Hepatocyte (in vitro differentiated cells): ENCODE measurements around the gene LDLRAD4. TPM values are rescaled to one million over a fixed set of nuclear protein-coding genes. Genes with fewer than 3 reads are reported as not detected.

ENCODE experiments used
- DNase-seq: peaks from one replicate; pipeline ENCODE4 v3.0.0-alpha.2; 2016; ENCODE audit warnings: low spot score
- H2AFZ ChIP-seq: fragments of 200-600 bp; sonication (generic); 2 replicates; pipeline ENCODE4 v1.6.0; 2016; ENCODE audit warnings: antibody characterized with exemption, mild to moderate bottlenecking
- H3K27ac ChIP-seq: fragments of 200-600 bp; sonication (generic); 2 replicates; pipeline ENCODE4 v1.5.1; 2016; ENCODE audit warnings: mild to moderate bottlenecking
- H3K27me3 ChIP-seq: fragments of 200-600 bp; sonication (generic); 2 replicates; pipeline ENCODE4 v1.6.1; 2016
- H3K36me3 ChIP-seq: fragments of 200-600 bp; sonication (generic); replicated peaks from 2 replicates; pipeline ENCODE4 v1.5.1; 2016; ENCODE audit warnings: low read depth; ENCODE audit not compliant: insufficient read depth
- H3K4me1 ChIP-seq: fragments of 200-600 bp; sonication (generic); 2 replicates; pipeline ENCODE4 v1.5.1; 2016; ENCODE audit warnings: mild to moderate bottlenecking, moderate library complexity; ENCODE audit not compliant: insufficient read depth
- H3K4me2 ChIP-seq: fragments of 200-600 bp; sonication (generic); 2 replicates; pipeline ENCODE4 v1.6.0; 2016
- H3K4me3 ChIP-seq: fragments of 200-600 bp; sonication (generic); 2 replicates; pipeline ENCODE4 v1.5.1; 2016; ENCODE audit warnings: mild to moderate bottlenecking
- H3K79me2 ChIP-seq: fragments of 200-600 bp; sonication (generic); 2 replicates; pipeline ENCODE4 v1.6.0; 2017; ENCODE audit warnings: mild to moderate bottlenecking
- H3K9me2 ChIP-seq: fragments of 200-600 bp; sonication (generic); replicated peaks from 2 replicates; pipeline ENCODE4 v1.6.0; 2017; ENCODE audit warnings: mild to moderate bottlenecking; ENCODE audit not compliant: insufficient read depth
- H3K9me3 ChIP-seq: fragments of 200-600 bp; sonication (generic); 2 replicates; pipeline ENCODE4 v1.5.1; 2016; ENCODE audit warnings: low read depth, mild to moderate bottlenecking
- H4K20me1 ChIP-seq: fragments of 200-600 bp; sonication (generic); 2 replicates; pipeline ENCODE4 v1.6.0; 2016; ENCODE audit warnings: mild to moderate bottlenecking; ENCODE audit not compliant: insufficient read depth, poor library complexity, severe bottlenecking
- EZH2 ChIP-seq: fragments of 200-600 bp; sonication (generic); IDR thresholded peaks from 2 replicates; pipeline ENCODE4 v1.6.1; 2016; ENCODE audit warnings: antibody characterized with exemption, mild to moderate bottlenecking, borderline replicate concordance
- EZH2phosphoT487 ChIP-seq: fragments of 200-600 bp; sonication (generic); IDR thresholded peaks from one replicate; pipeline ENCODE4 v1.6.1; 2018; ENCODE audit warnings: antibody characterized with exemption, mild to moderate bottlenecking, low read depth, moderate library complexity; ENCODE audit not compliant: unreplicated experiment, severe bottlenecking
- WGBS: methylation state at CpG from one replicate; pipeline ENCODE4 v1.1.6; 2016; ENCODE audit warnings: low lambda C conversion rate; ENCODE audit errors: missing lambda C conversion rate; 5-methylcytosine and 5-hydroxymethylcytosine counted together
- polyA plus RNA-seq: library from polyadenylated mRNA; unstranded; fragments of >200 nt; fragmentation: Nextera tagmentation; extraction: Ambion mirVana; gene quantifications from 2 replicates; pipeline ENCODE4 v1.2.1, GENCODE V29; 2016
- total RNA-seq: library from RNA; depleted of rRNA; stranded (reverse); fragments of >200 nt; gene quantifications from 2 replicates; pipeline ENCODE4 v1.2.3, GENCODE V29; 2014
- TF ChIP-seq, protein P1 (sequence below): fragments of 200-600 bp; sonication (generic); IDR thresholded peaks from 2 replicates; pipeline ENCODE4 v1.5.1; 2016; ENCODE audit warnings: antibody characterized with exemption, mild to moderate bottlenecking; ENCODE audit not compliant: poor library complexity

Gene LDLRAD4
- total and polyA plus RNA-seq, 2 experiments from 2014 or later: 15.1 to 29.0 TPM

DNA sequence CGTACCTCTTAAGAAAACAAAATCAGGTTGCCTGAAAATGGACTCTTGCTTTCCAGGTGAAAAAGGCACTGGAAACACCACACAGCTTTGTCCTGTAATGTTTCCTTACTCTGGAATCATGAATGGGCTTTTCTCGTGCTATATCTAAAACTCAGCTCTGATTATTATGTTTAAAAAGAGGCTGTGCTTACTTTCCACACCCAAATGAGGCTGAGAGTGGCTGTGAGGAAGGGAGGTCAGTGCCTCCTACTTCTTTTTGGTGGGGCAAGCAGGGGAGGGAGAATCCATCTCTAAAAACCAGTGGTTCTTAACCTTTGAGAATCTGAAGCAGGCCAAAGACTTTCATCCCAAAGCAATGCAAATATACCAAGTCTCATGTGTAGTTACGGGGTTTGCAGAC lies 359.2 kb downstream of the LDLRAD4 start:
- Histone ChIP-seq H3K27ac (no peak overlapping the region), H3K4me2 (no peak overlapping the region)
- TF ChIP-seq, protein P1, sequence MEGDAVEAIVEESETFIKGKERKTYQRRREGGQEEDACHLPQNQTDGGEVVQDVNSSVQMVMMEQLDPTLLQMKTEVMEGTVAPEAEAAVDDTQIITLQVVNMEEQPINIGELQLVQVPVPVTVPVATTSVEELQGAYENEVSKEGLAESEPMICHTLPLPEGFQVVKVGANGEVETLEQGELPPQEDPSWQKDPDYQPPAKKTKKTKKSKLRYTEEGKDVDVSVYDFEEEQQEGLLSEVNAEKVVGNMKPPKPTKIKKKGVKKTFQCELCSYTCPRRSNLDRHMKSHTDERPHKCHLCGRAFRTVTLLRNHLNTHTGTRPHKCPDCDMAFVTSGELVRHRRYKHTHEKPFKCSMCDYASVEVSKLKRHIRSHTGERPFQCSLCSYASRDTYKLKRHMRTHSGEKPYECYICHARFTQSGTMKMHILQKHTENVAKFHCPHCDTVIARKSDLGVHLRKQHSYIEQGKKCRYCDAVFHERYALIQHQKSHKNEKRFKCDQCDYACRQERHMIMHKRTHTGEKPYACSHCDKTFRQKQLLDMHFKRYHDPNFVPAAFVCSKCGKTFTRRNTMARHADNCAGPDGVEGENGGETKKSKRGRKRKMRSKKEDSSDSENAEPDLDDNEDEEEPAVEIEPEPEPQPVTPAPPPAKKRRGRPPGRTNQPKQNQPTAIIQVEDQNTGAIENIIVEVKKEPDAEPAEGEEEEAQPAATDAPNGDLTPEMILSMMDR: no peak
- no peak for TF ChIP-seq EZH2phosphoT487
- no peak for TF ChIP-seq EZH2

DNA sequence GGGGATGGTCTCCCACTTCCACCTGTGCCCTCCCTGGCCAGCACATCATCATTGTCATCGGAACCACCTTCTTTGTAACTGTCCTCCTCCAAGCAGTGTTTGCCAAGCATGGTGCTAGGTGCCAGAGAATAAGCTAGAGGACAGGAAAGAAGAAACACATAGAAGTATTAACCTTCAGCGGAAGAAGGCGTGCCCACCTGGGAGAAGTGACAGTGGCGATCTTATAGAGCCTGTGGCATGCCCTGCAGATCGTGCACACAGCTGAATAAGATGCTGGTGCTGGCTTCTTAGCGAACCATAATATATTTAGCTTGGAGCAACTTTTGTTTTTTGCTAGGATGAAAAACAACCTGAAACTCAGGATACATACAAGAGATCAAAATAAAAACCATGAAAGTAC lies 359.8 kb downstream of the LDLRAD4 start:
- H4K20me1 ChIP-seq: no peaks in the 10 kb centered on the region
- H3K4me2 ChIP-seq: no peak overlapping the region
- H3K9me3 ChIP-seq: no peaks in the 10 kb centered on the region
- no peaks in the 10 kb centered on the region for H3K27me3 ChIP-seq
- TF ChIP-seq, protein P1: no peak
- TF ChIP-seq EZH2phosphoT487 (no peak), EZH2 (no peak)
- H3K4me1 ChIP-seq: no peaks in the 10 kb centered on the region
- H2AFZ ChIP-seq: no peak overlapping the region
- no peak overlapping the region for H3K4me3 ChIP-seq
- H3K27ac ChIP-seq: no peak overlapping the region
- H3K9me2 ChIP-seq: no peaks in the 10 kb centered on the region
- WGBS: 99% methylated on average over 6 of the region's 6 CpGs
- no peaks in the 10 kb centered on the region for H3K79me2 ChIP-seq
- H3K36me3 ChIP-seq: no peaks in the 10 kb centered on the region
- no peak for DNase-seq

More for the DNA sequence above, 359.2 kb downstream of the LDLRAD4 start:
- no peaks in the 10 kb centered on the region for H3K36me3 ChIP-seq
- no peak overlapping the region for H2AFZ ChIP-seq
- no peaks in the 10 kb centered on the region for H3K9me2 ChIP-seq
- H3K79me2 ChIP-seq: no peaks in the 10 kb centered on the region
- H3K9me3 ChIP-seq: no peaks in the 10 kb centered on the region
- DNase-seq: no peak
- no peaks in the 10 kb centered on the region for H4K20me1 ChIP-seq
- no peaks in the 10 kb centered on the region for H3K27me3 ChIP-seq
- no peak overlapping the region for H3K4me3 ChIP-seq
- 82% methylated on average over 3 of the region's 3 CpGs for WGBS
- no peaks in the 10 kb centered on the region for H3K4me1 ChIP-seq

DNA sequence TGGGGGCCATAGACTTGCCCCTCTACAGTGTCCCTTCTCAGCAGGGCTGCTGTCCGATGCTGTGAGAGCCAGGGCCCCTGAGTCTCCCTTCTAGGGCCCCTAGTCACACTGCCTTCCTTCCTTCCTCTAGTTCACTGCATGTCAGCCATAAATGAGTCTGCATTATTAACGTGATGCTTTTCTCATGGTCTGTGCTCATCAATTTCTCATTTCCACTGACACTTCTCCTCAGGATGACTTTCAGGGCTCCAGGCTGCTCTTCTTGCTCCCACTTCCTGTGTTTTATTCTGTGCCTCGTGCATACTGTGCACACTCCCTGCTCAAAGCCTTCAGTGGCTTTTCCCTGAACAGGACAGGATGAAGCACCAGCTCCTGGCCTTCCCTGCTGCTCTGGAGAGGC lies 361.3 kb downstream of the LDLRAD4 start:
- Histone ChIP-seq H3K4me2 (no peak overlapping the region), H3K27me3 (no peaks in the 10 kb centered on the region), H4K20me1 (no peaks in the 10 kb centered on the region), H3K9me2 (no peaks in the 10 kb centered on the region), H3K4me3 (no peak overlapping the region), H3K4me1 (no peaks in the 10 kb centered on the region), H2AFZ (no peak overlapping the region), H3K79me2 (no peaks in the 10 kb centered on the region), H3K27ac (no peak overlapping the region), H3K36me3 (no peaks in the 10 kb centered on the region), H3K9me3 (no peaks in the 10 kb centered on the region)
- DNase-seq: no peak
- no peak for TF ChIP-seq EZH2
- TF ChIP-seq, protein P1: no peak
- 76% methylated on average over 3 of the region's 3 CpGs for WGBS

DNA sequence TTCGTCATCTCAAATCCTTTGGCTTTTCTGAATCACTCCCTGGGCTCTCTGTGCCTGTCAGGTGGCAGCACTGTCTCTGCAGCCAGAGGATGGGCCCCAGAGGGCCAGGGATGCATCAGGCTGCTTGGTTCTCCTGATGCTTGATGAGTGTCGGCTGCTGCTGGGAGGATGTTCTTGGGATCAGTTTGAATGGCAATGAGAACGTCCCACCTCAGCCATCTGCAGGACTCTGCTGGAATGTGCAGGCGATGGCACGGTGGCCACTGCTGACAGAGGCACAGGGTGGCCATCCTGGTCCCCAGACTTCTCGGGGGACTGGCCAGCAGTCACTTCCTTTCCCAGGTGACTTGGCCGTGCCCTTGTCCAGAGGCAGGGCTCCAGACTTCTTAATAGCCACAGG lies 361.8 kb downstream of the LDLRAD4 start:
- H3K36me3 ChIP-seq: no peaks in the 10 kb centered on the region
- H3K4me1 ChIP-seq: no peaks in the 10 kb centered on the region
- H3K9me2 ChIP-seq: no peaks in the 10 kb centered on the region
- H3K27me3 ChIP-seq: no peaks in the 10 kb centered on the region
- H2AFZ ChIP-seq: no peak overlapping the region
- H3K4me3 ChIP-seq: no peak overlapping the region
- H3K9me3 ChIP-seq: no peaks in the 10 kb centered on the region
- no peak for TF ChIP-seq EZH2phosphoT487
- TF ChIP-seq, protein P1: no peak
- TF ChIP-seq EZH2: no peak
- no peaks in the 10 kb centered on the region for H4K20me1 ChIP-seq
- no peaks in the 10 kb centered on the region for H3K79me2 ChIP-seq
- H3K4me2 ChIP-seq: no peak overlapping the region
- no peak for DNase-seq
- no peak overlapping the region for H3K27ac ChIP-seq
- 84% methylated on average over 7 of the region's 7 CpGs for WGBS
